Prostate gland (tissue), 2 donors: ENCODE data around the gene WSB1. TPM values are rescaled to one million over a fixed set of nuclear protein-coding genes. Genes with fewer than 3 reads are reported as not detected.

ENCODE experiments used
- DNase-seq: peaks from one replicate; pipeline ENCODE4 v3.0.0-alpha.2; 2019; ENCODE audit warnings: low spot score
- H3K27ac ChIP-seq, 2 donors: fragments of 200-600 bp; sonication (generic); 2 replicates each; pipeline ENCODE4 v1.5.1; 2017 to 2019
- H3K27me3 ChIP-seq: fragments of 200-600 bp; sonication (generic); replicated peaks from 2 replicates; pipeline ENCODE4 v1.5.1; 2019; ENCODE audit not compliant: insufficient read depth
- H3K36me3 ChIP-seq, 2 donors: fragments of 200-600 bp; sonication (generic); 1 replicate in 1 of 2; 2 replicates in 1 of 2; pipeline versions ENCODE4 v1.5.1 to v1.8.1; 2017 to 2019
- H3K4me1 ChIP-seq: fragments of 200-600 bp; sonication (generic); replicated peaks from 2 replicates; pipeline ENCODE4 v1.5.1; 2019
- H3K4me3 ChIP-seq, 2 donors: fragments of 200-600 bp; sonication (generic); 2 replicates each; pipeline ENCODE4 v1.5.1; 2017 to 2019
- H3K9me3 ChIP-seq: fragments of 200-600 bp; sonication (generic); 2 replicates; pipeline ENCODE4 v1.5.1; 2017
- CTCF ChIP-seq, 4 experiments: fragments of 200-600 bp in 2 of 4; fragments of 450-650 bp in 2 of 4; sonication (generic) in 2 of 4; IDR thresholded peaks; 1 replicate in 3 of 4; 2 replicates in 1 of 4; pipeline ENCODE4 v1.5.1; 2016 to 2019; ENCODE audit warnings: antibody characterized with exemption in 4 of 4, mild to moderate bottlenecking in 2 of 4, moderate library complexity in 2 of 4
- POLR2A ChIP-seq: fragments of 450-650 bp; IDR thresholded peaks from one replicate; pipeline ENCODE4 v1.6.1; 2016; ENCODE audit warnings: antibody characterized with exemption, mild to moderate bottlenecking
- POLR2AphosphoS5 ChIP-seq: sonication (generic); formaldehyde crosslinking; IDR thresholded peaks from one replicate; pipeline ENCODE4 v1.6.1; 2017; ENCODE audit warnings: antibody characterized with exemption
- WGBS: methylation state at CpG from one replicate; pipeline ENCODE4 v1.1.5; 2018; 5-methylcytosine and 5-hydroxymethylcytosine counted together
- intact Hi-C: fragments of 100-400 bp; cut with DNase I; formaldehyde crosslinking; loops from one replicate; pipeline ENCODE4 v1.14.2; 2022
- total RNA-seq, 2 donors: library from RNA; depleted of rRNA; stranded (reverse); fragments of >200 nt; gene quantifications; one replicate each; pipeline ENCODE4 v1.1.0, GENCODE V29; 2016

WSB1 gene
- total RNA-seq, 2 donors from 2014 or later: 45.7 to 116 TPM

- no peak overlapping the region for H3K4me3 ChIP-seq
- intact Hi-C loops: no loop called here
- H3K36me3 ChIP-seq: no peaks in the 10 kb centered on the region
- H3K4me1 ChIP-seq: no peaks in the 10 kb centered on the region
- no peaks in the 10 kb centered on the region for H3K9me3 ChIP-seq
- no peak overlapping the region for H3K27ac ChIP-seq
- no peak for TF ChIP-seq POLR2AphosphoS5
- TF ChIP-seq POLR2A: no peak
- TF ChIP-seq CTCF (IDR thresholded peaks at IDR 0.05): no peak
- WGBS: 72% methylated on average over 5 of the region's 5 CpGs
- H3K27me3 ChIP-seq: no peaks in the 10 kb centered on the region
- no peak for DNase-seq
Observed at GRCh38 chr17:27299384-27300049, 5.6 kb downstream of the WSB1 start.

GRCh38 chr17:27303734-27304133 is 9.8 kb downstream of the WSB1 start:
- TF ChIP-seq POLR2A (no peak), POLR2AphosphoS5 (no peak), CTCF (IDR thresholded peaks at IDR 0.05) (no peak)
- Histone ChIP-seq H3K36me3 (no peaks in the 10 kb centered on the region), H3K9me3 (no peaks in the 10 kb centered on the region), H3K4me3 (no peak overlapping the region), H3K27ac (no peak overlapping the region), H3K4me1 (no peaks in the 10 kb centered on the region), H3K27me3 (no peaks in the 10 kb centered on the region)
- 69% methylated on average over 2 of the region's 2 CpGs for WGBS
- no peak for DNase-seq
- intact Hi-C loops: no loop called here

- H3K27ac ChIP-seq: no peak overlapping the region
- intact Hi-C loops: no loop called here
- H3K4me3 ChIP-seq: no peak overlapping the region
- no peak for DNase-seq
- no peaks in the 10 kb centered on the region for H3K27me3 ChIP-seq
- H3K9me3 ChIP-seq: no peaks in the 10 kb centered on the region
- no peaks in the 10 kb centered on the region for H3K4me1 ChIP-seq
- no peaks in the 10 kb centered on the region for H3K36me3 ChIP-seq
- WGBS: 77% methylated on average over 7 of the region's 7 CpGs
- TF ChIP-seq POLR2A (no peak), POLR2AphosphoS5 (no peak), CTCF (IDR thresholded peaks at IDR 0.05) (no peak)
Observed at GRCh38 chr17:27306276-27306835, 12.4 kb downstream of the WSB1 start.

GRCh38 chr17:27310565-27311110 is 16.7 kb downstream of the WSB1 start:
- intact Hi-C loops: no loop called here
- 93% methylated on average over 4 of the region's 4 CpGs for WGBS
- DNase-seq: no peak
- Histone ChIP-seq H3K27ac (no peak overlapping the region), H3K9me3 (no peaks in the 10 kb centered on the region), H3K27me3 (no peaks in the 10 kb centered on the region), H3K36me3 (peaks cover 0 to 11% of the 10 kb centered on the region in 2 donors), H3K4me3 (no peak overlapping the region), H3K4me1 (no peaks in the 10 kb centered on the region)
- TF ChIP-seq POLR2A (no peak), POLR2AphosphoS5 (no peak), CTCF (IDR thresholded peaks at IDR 0.05) (no peak)

- Histone ChIP-seq H3K27me3 (no peaks in the 10 kb centered on the region), H3K27ac (no peak overlapping the region), H3K36me3 (peaks cover 0 to 11% of the 10 kb centered on the region in 2 donors), H3K4me3 (no peak overlapping the region), H3K4me1 (no peaks in the 10 kb centered on the region), H3K9me3 (no peaks in the 10 kb centered on the region)
- 66% methylated on average over 1 of the region's 1 CpG for WGBS
- TF ChIP-seq POLR2A (no peak), CTCF (IDR thresholded peaks at IDR 0.05) (no peak), POLR2AphosphoS5 (no peak)
- intact Hi-C loops: no loop called here
- DNase-seq: no peak
Observed at GRCh38 chr17:27313301-27313700, 19.4 kb downstream of the WSB1 start.
